ENCODE results near the gene NGF. TPM values are rescaled to one million over a fixed set of nuclear protein-coding genes. Genes with fewer than 3 reads are reported as not detected.
"Not testable (repeated sequence)": the region's sequence is repeated elsewhere in the genome, so short reads cannot be mapped to it uniquely, and the experiment has no call there.

The NGF gene
- 10 to 100 TPM in 1 of 9 donors, 1 to 10 TPM in 7, under 1 TPM in 1; 0.94 to 13.6 (median 2.9) TPM for total RNA-seq
- polyA plus RNA-seq: 10 to 100 TPM in 1 of 2 donors, 1 to 10 TPM in 1; 2.4 to 11.5 TPM
- long read RNA-seq, donor 1, partial matches to known transcripts: 2 of 5 reads
- long read RNA-seq, donor 1, other reads (novel, unspliced or antisense): 0 of 5 reads
- long read RNA-seq, donor 2, transcript NGF-201 (3 exons, 1,047 nt): major isoform, 6 of 9 reads
- long read RNA-seq, donor 2, partial matches to known transcripts: 0 of 9 reads
- long read RNA-seq, donor 2, other reads (novel, unspliced or antisense): 3 of 9 reads
- long read RNA-seq, donor 3, partial matches to known transcripts: 0 of 5 reads
- long read RNA-seq, donor 3, other reads (novel, unspliced or antisense): 1 of 5 reads

GRCh38 chr1:115337633-115338456 is at the start of gene NGF:
NGF (minus strand) TSS chr1:115338249; CDS start chr1:115286795, 51,454 bp downstream.
- Histone ChIP-seq H3K27me3 (peaks cover 0 to 32% (median 0%) of the 10 kb centered on the region in 9 donors), H3K4me1 (peaks cover 0 to 50% (median 22%) of the 10 kb centered on the region in 12 donors), H3K4me3 (peak within 1 kb of the TSS; percentile 57 to 91 (median 70)), H3K9me3 (no peaks in the 10 kb centered on the region), H3K27ac (peak within 1 kb of the TSS; percentile 15 to 91 (median 80)), H3K36me3 (no peaks in the 10 kb centered on the region)
- TF ChIP-seq CTCF (IDR thresholded peaks at IDR 0.05) (peak in 1 of 12 donors; percentile 12), POLR2A (IDR thresholded peaks at IDR 0.05) (peak; percentile 27 to 77)
- ATAC-seq (peak; percentile 65 to 91 (median 84)), DNase-seq (peak; percentile 44 to 82 (median 68))
- 1% methylated on average over 27 to 69 of the region's 69 CpGs for WGBS, 4 donors
- intact Hi-C loops (cut with DNase I): loop anchor here in 4 of 10 donors (5.0 to 10.0 kb wide), 6 partner anchors 56 to 203 kb away; no protein-coding TSS in a partner anchor

- ATAC-seq; H3K4me1 ChIP-seq; H3K27me3 ChIP-seq; H3K4me3 ChIP-seq; H3K36me3 ChIP-seq; intact Hi-C loops (cut with DNase I); DNase-seq; H3K27ac ChIP-seq: not testable (repeated sequence)
- WGBS, 4 donors: 93 to 98% (median 94%) methylated on average over 2 of the region's 2 CpGs
- peaks cover 0 to 14% (median 0%) of the 10 kb centered on the region in 12 donors for H3K9me3 ChIP-seq
Measured at GRCh38 chr1:115383455-115383854, 45.4 kb upstream of the NGF start.

GRCh38 chr1:115379943-115380342 is 41.9 kb upstream of the NGF start:
- no peak for TF ChIP-seq POLR2A (IDR thresholded peaks at IDR 0.05)
- TF ChIP-seq CTCF (IDR thresholded peaks at IDR 0.05): no peak
- ATAC-seq (peak in 2 of 4 donors; percentile 50 to 57), DNase-seq (no peak)
- no peak overlapping the region for H3K27ac ChIP-seq
- intact Hi-C loops (cut with DNase I): no loop called here
- peaks cover 0 to 5% (median 0%) of the 10 kb centered on the region in 12 donors for H3K9me3 ChIP-seq
- 70 to 76% (median 72%) methylated on average over 4 of the region's 4 CpGs for WGBS, 4 donors
- no peaks in the 10 kb centered on the region for H3K36me3 ChIP-seq
- H3K4me1 ChIP-seq: no peaks in the 10 kb centered on the region
- H3K27me3 ChIP-seq: no peaks in the 10 kb centered on the region
- no peak overlapping the region for H3K4me3 ChIP-seq

GRCh38 chr1:115377411-115377810 is 39.4 kb upstream of the NGF start:
- TF ChIP-seq CTCF (IDR thresholded peaks at IDR 0.05) (no peak), POLR2A (IDR thresholded peaks at IDR 0.05) (no peak)
- Histone ChIP-seq H3K27me3 (no peaks in the 10 kb centered on the region), H3K27ac (no peak overlapping the region), H3K4me3 (no peak overlapping the region), H3K9me3 (no peaks in the 10 kb centered on the region), H3K36me3 (no peaks in the 10 kb centered on the region), H3K4me1 (no peaks in the 10 kb centered on the region)
- intact Hi-C loops (cut with DNase I): no loop called here
- WGBS, 4 donors: 52 to 72% (median 64%) methylated on average over 2 of the region's 2 CpGs
- DNase-seq: no peak
- ATAC-seq: no peak

All from heart left ventricle (tissue), 16 donors.